K562 (cell line): ENCODE results near the gene EAF1. TPM values are rescaled to one million over a fixed set of nuclear protein-coding genes. Genes with fewer than 3 reads are reported as not detected.

ENCODE experiments used
- EWSR1 ChIP-seq: fragments of 450-650 bp; IDR thresholded peaks from 2 replicates; pipeline ENCODE4 v1.6.1; 2018; ENCODE audit warnings: borderline replicate concordance, mild to moderate bottlenecking, low read depth, moderate library complexity; ENCODE audit not compliant: partially characterized antibody
- FOXJ3 ChIP-seq: sonication (generic); formaldehyde crosslinking; IDR thresholded peaks from 2 replicates; pipeline ENCODE4 v1.4.0; 2020; ENCODE audit warnings: mild to moderate bottlenecking, missing genetic modification reagents
- NEUROD1 ChIP-seq: fragments of 150-350 bp; IDR thresholded peaks from 2 replicates; pipeline ENCODE4 v1.6.1; 2014; ENCODE audit warnings: borderline replicate concordance, low read length, low read depth; ENCODE audit not compliant: partially characterized antibody
- REST ChIP-seq, 2 experiments: fragments of 450-650 bp; formaldehyde crosslinking in 1 of 2; IDR thresholded peaks; 2 replicates each; pipeline versions ENCODE4 v1.4.0 to v1.6.1; 2014 to 2020; ENCODE audit warnings: mild to moderate bottlenecking in 2 of 2, borderline replicate concordance in 1 of 2, low read depth in 1 of 2
- RHOXF2B ChIP-seq: fragments of 250-450 bp; sonication (Bioruptor Pico); conservative IDR thresholded peaks from 2 replicates; pipeline ENCODE4 v1.5.1; 2021
- SIN3A ChIP-seq, 2 experiments: fragments of 150-350 bp in 1 of 2; IDR thresholded peaks; 2 replicates each; pipeline ENCODE4 v1.6.1; 2011 to 2016; ENCODE audit warnings: borderline replicate concordance in 2 of 2, low read depth in 2 of 2, low read length in 2 of 2, mild to moderate bottlenecking in 2 of 2, moderate library complexity in 2 of 2; ENCODE audit not compliant: control insufficient read depth in 1 of 2
- SP1 ChIP-seq: sonication (generic); formaldehyde crosslinking; IDR thresholded peaks from 2 replicates; pipeline ENCODE4 v1.8.1; 2022; ENCODE audit warnings: mild to moderate bottlenecking, missing genetic modification reagents
- ZFP1 ChIP-seq: fragments of 450-650 bp; formaldehyde crosslinking; IDR thresholded peaks from 2 replicates; pipeline ENCODE4 v1.4.0; 2020; ENCODE audit warnings: mild to moderate bottlenecking, mixed read lengths
- ZNF197 ChIP-seq: fragments of 200-800 bp; sonication (Bioruptor generic); IDR thresholded peaks from 2 replicates; pipeline ENCODE4 v1.6.1; 2016; ENCODE audit warnings: low read depth, missing genetic modification characterization, missing compliant biosample characterization
- ZNF551 ChIP-seq: fragments of 250-450 bp; sonication (Bioruptor Pico); IDR thresholded peaks from 2 replicates; pipeline ENCODE4 v1.5.0; 2021; ENCODE audit warnings: mild to moderate bottlenecking, moderate library complexity
- ZNF592 ChIP-seq: fragments of 450-650 bp; IDR thresholded peaks from 2 replicates; pipeline ENCODE4 v1.6.1; 2017; ENCODE audit warnings: antibody characterized with exemption, mild to moderate bottlenecking
- ZZZ3 ChIP-seq: fragments of 450-650 bp; IDR thresholded peaks from 2 replicates; pipeline ENCODE4 v1.6.1; 2016; ENCODE audit warnings: antibody characterized with exemption, mild to moderate bottlenecking, moderate library complexity
- polyA plus RNA-seq, 8 experiments: library from polyadenylated mRNA; depleted of rRNA in 4 of 8; stranded (reverse) in 5 of 8; unstranded in 3 of 8; fragments of >200 nt; fragmentation: Nextera tagmentation in 2 of 8; fragmentation: Illumina TruSeq in 1 of 8; extraction: Ambion mirVana in 2 of 8; extraction: Trizol in 1 of 8; gene quantifications; 2 replicates each; pipeline versions ENCODE4 v1.2.1 to v1.2.3, GENCODE V29; 2011 to 2014; ENCODE audit warnings: inconsistent platforms in 1 of 8, missing spikeins in 1 of 8
- total RNA-seq, 7 experiments: library from RNA; depleted of rRNA in 6 of 7; stranded (reverse); fragments of >200 nt in 6 of 7; fragmentation: Illumina TruSeq in 2 of 7; extraction: Trizol in 2 of 7; gene quantifications; 2 replicates each; pipeline versions ENCODE4 v1.2.1 to v1.2.3, GENCODE V29; 2011 to 2021; ENCODE audit warnings: low replicate concordance in 1 of 7
- TF ChIP-seq, protein P1 (sequence below): fragments of 250-450 bp; sonication (Bioruptor Pico); IDR thresholded peaks from 2 replicates; pipeline ENCODE4 v1.8.0; 2022; ENCODE audit warnings: moderate library complexity, mild to moderate bottlenecking, inconsistent platforms

EAF1 gene
- total and polyA plus RNA-seq, 9 of the 15 experiments (the other 6 are each of a cell fraction or from before 2014, with no cell fraction given), result 7.0 to 26.8 (median 20.4) TPM

DNA sequence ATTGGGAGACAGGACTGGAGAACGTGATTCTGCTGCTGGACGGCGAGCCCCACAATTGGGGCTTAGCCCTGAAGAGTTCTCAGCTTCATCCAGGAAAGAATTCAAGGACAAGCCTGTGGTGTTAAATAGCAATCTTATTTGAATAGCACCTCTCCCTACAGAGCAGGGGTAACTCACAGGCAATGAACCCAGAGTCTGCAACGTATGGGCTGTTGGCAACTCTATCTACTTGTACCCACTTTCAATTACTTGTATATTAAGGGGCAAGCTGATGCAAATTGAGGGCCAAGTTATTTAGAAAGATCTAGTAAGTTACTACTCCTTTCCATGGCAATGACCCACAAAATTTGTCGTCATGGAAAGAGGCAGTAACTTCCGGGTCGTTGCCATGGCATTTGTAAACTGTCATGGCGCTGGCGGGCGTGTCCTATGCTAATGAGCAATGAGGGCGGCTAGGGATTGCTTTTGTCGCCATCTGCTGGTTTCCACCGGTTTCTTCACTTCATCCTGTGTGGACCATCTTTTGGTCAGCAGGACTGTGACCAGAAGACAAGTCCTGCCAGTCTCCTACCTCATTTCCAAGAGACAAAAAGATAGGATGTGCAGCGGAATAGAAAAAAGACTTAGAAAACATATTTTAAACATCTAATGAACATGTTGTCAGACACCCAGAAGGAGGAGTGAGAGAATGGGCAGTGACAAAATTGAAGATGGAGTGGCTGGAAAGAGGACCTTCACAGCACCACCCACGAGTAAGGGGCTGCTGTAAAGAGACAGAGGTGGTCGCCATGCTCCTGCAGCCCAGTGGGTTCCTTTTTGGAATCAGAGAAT, 49.2 kb upstream of the EAF1 start (continued):
- TF ChIP-seq, protein P1, sequence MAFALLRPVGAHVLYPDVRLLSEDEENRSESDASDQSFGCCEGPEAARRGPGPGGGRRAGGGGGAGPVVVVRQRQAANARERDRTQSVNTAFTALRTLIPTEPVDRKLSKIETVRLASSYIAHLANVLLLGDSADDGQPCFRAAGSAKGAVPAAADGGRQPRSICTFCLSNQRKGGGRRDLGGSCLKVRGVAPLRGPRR (CRISPR knock-in tag), result no peak
- TF ChIP-seq ZZZ3 (no peak), RHOXF2B (CRISPR knock-in tag) (no peak), FOXJ3 (CRISPR knock-in tag) (peak; percentile 59; the same call in 1 of the 2 replicates), ZNF197 (no peak), SIN3A (IDR thresholded peaks at IDR 0.05; ENCODE audit: borderline replicate concordance in 2 of 2, control insufficient read depth in 1 of 2, low read depth in 2 of 2, low read length in 2 of 2) (peak; percentile 67 to 98; a peak in 3 of 4 replicates), REST (IDR thresholded peaks at IDR 0.05; ENCODE audit: borderline replicate concordance) (peak; percentile 95), REST (CRISPR knock-in tag; IDR thresholded peaks at IDR 0.05; ENCODE audit: low read depth) (0 out of 2 replicates have a peak, but pooled peaks have one; percentile 57), ZFP1 (CRISPR knock-in tag) (no peak), EWSR1 (no peak), SP1 (CRISPR knock-in tag) (peak; percentile 99), NEUROD1 (peak; percentile 88), ZNF592 (peak; percentile 70), ZNF551 (CRISPR knock-in tag) (no peak)
